Hepatocyte (in vitro differentiated cells): ENCODE data around the gene MTX1. TPM values are rescaled to one million over a fixed set of nuclear protein-coding genes. Genes with fewer than 3 reads are reported as not detected.

ENCODE experiments used
- DNase-seq: peaks from one replicate; pipeline ENCODE4 v3.0.0-alpha.2; 2016; ENCODE audit warnings: low spot score
- H2AFZ ChIP-seq: fragments of 200-600 bp; sonication (generic); 2 replicates; pipeline ENCODE4 v1.6.0; 2016; ENCODE audit warnings: antibody characterized with exemption, mild to moderate bottlenecking
- H3K27ac ChIP-seq: fragments of 200-600 bp; sonication (generic); 2 replicates; pipeline ENCODE4 v1.5.1; 2016; ENCODE audit warnings: mild to moderate bottlenecking
- H3K27me3 ChIP-seq: fragments of 200-600 bp; sonication (generic); 2 replicates; pipeline ENCODE4 v1.6.1; 2016
- H3K36me3 ChIP-seq: fragments of 200-600 bp; sonication (generic); replicated peaks from 2 replicates; pipeline ENCODE4 v1.5.1; 2016; ENCODE audit warnings: low read depth; ENCODE audit not compliant: insufficient read depth
- H3K4me1 ChIP-seq: fragments of 200-600 bp; sonication (generic); 2 replicates; pipeline ENCODE4 v1.5.1; 2016; ENCODE audit warnings: mild to moderate bottlenecking, moderate library complexity; ENCODE audit not compliant: insufficient read depth
- H3K4me2 ChIP-seq: fragments of 200-600 bp; sonication (generic); 2 replicates; pipeline ENCODE4 v1.6.0; 2016
- H3K4me3 ChIP-seq: fragments of 200-600 bp; sonication (generic); 2 replicates; pipeline ENCODE4 v1.5.1; 2016; ENCODE audit warnings: mild to moderate bottlenecking
- H3K79me2 ChIP-seq: fragments of 200-600 bp; sonication (generic); 2 replicates; pipeline ENCODE4 v1.6.0; 2017; ENCODE audit warnings: mild to moderate bottlenecking
- H3K9me2 ChIP-seq: fragments of 200-600 bp; sonication (generic); replicated peaks from 2 replicates; pipeline ENCODE4 v1.6.0; 2017; ENCODE audit warnings: mild to moderate bottlenecking; ENCODE audit not compliant: insufficient read depth
- H3K9me3 ChIP-seq: fragments of 200-600 bp; sonication (generic); 2 replicates; pipeline ENCODE4 v1.5.1; 2016; ENCODE audit warnings: low read depth, mild to moderate bottlenecking
- H4K20me1 ChIP-seq: fragments of 200-600 bp; sonication (generic); 2 replicates; pipeline ENCODE4 v1.6.0; 2016; ENCODE audit warnings: mild to moderate bottlenecking; ENCODE audit not compliant: insufficient read depth, poor library complexity, severe bottlenecking
- CTCF ChIP-seq: fragments of 200-600 bp; sonication (generic); IDR thresholded peaks from 2 replicates; pipeline ENCODE4 v1.5.1; 2016; ENCODE audit warnings: antibody characterized with exemption, mild to moderate bottlenecking; ENCODE audit not compliant: poor library complexity
- EZH2 ChIP-seq: fragments of 200-600 bp; sonication (generic); IDR thresholded peaks from 2 replicates; pipeline ENCODE4 v1.6.1; 2016; ENCODE audit warnings: antibody characterized with exemption, mild to moderate bottlenecking, borderline replicate concordance
- EZH2phosphoT487 ChIP-seq: fragments of 200-600 bp; sonication (generic); IDR thresholded peaks from one replicate; pipeline ENCODE4 v1.6.1; 2018; ENCODE audit warnings: antibody characterized with exemption, mild to moderate bottlenecking, low read depth, moderate library complexity; ENCODE audit not compliant: unreplicated experiment, severe bottlenecking
- WGBS: methylation state at CpG from one replicate; pipeline ENCODE4 v1.1.6; 2016; ENCODE audit warnings: low lambda C conversion rate; ENCODE audit errors: missing lambda C conversion rate; 5-methylcytosine and 5-hydroxymethylcytosine counted together
- polyA plus RNA-seq: library from polyadenylated mRNA; unstranded; fragments of >200 nt; fragmentation: Nextera tagmentation; extraction: Ambion mirVana; gene quantifications from 2 replicates; pipeline ENCODE4 v1.2.1, GENCODE V29; 2016
- total RNA-seq: library from RNA; depleted of rRNA; stranded (reverse); fragments of >200 nt; gene quantifications from 2 replicates; pipeline ENCODE4 v1.2.3, GENCODE V29; 2014

MTX1 gene
- total and polyA plus RNA-seq, 2 experiments from 2014 or later = 42.1 to 78.2 TPM

- H3K36me3 ChIP-seq = no peaks in the 10 kb centered on the region
- no peaks in the 10 kb centered on the region for H3K79me2 ChIP-seq
- no peaks in the 10 kb centered on the region for H3K9me3 ChIP-seq
- DNase-seq = no peak
- H4K20me1 ChIP-seq = no peaks in the 10 kb centered on the region
- peaks cover 7% of the 10 kb centered on the region for H3K4me1 ChIP-seq
- TF ChIP-seq EZH2 (no peak), EZH2phosphoT487 (no peak), CTCF (no peak)
- H3K27me3 ChIP-seq = no peaks in the 10 kb centered on the region
- H3K4me3 ChIP-seq = no peak overlapping the region
- H3K4me2 ChIP-seq = no peak overlapping the region
- WGBS = 93% methylated on average over 4 of the region's 4 CpGs
- no peaks in the 10 kb centered on the region for H3K9me2 ChIP-seq
- H3K27ac ChIP-seq = no peak overlapping the region
- H2AFZ ChIP-seq = no peak overlapping the region
Measured at GRCh38 chr1:155199792-155200191, 8.7 kb upstream of the MTX1 start.

- no peaks in the 10 kb centered on the region for H3K27me3 ChIP-seq
- H3K9me2 ChIP-seq = no peaks in the 10 kb centered on the region
- no peak for DNase-seq
- no peaks in the 10 kb centered on the region for H4K20me1 ChIP-seq
- H3K36me3 ChIP-seq = no peaks in the 10 kb centered on the region
- H2AFZ ChIP-seq = no peak overlapping the region
- no peaks in the 10 kb centered on the region for H3K9me3 ChIP-seq
- H3K27ac ChIP-seq = no peak overlapping the region
- H3K79me2 ChIP-seq = no peaks in the 10 kb centered on the region
- WGBS = 97% methylated on average over 5 of the region's 5 CpGs
- no peak overlapping the region for H3K4me2 ChIP-seq
- TF ChIP-seq EZH2phosphoT487 (no peak), EZH2 (no peak), CTCF (no peak)
- H3K4me3 ChIP-seq = no peak overlapping the region
- H3K4me1 ChIP-seq = no peaks in the 10 kb centered on the region
Measured at GRCh38 chr1:155200920-155201319, 7.6 kb upstream of the MTX1 start.

GRCh38 chr1:155202198-155202597, 6.3 kb upstream of the MTX1 start:
- Histone ChIP-seq H3K4me1 (peaks cover 5% of the 10 kb centered on the region), H3K4me2 (no peak overlapping the region), H3K36me3 (no peaks in the 10 kb centered on the region), H2AFZ (no peak overlapping the region), H3K9me3 (no peaks in the 10 kb centered on the region), H3K79me2 (no peaks in the 10 kb centered on the region), H3K27me3 (no peaks in the 10 kb centered on the region), H3K4me3 (no peak overlapping the region), H3K9me2 (no peaks in the 10 kb centered on the region), H3K27ac (no peak overlapping the region), H4K20me1 (no peaks in the 10 kb centered on the region)
- 95% methylated on average over 6 of the region's 7 CpGs for WGBS
- no peak for DNase-seq
- no peak for TF ChIP-seq CTCF
- no peak for TF ChIP-seq EZH2
- TF ChIP-seq EZH2phosphoT487 = no peak
